Upper lobe of right lung (tissue), 1 donor: Measurements from ENCODE around the gene DUSP19. TPM values are rescaled to one million over a fixed set of nuclear protein-coding genes. Genes with fewer than 3 reads are reported as not detected.

Experiments
- ATAC-seq: fragments of 200-7000 bp; cut with Tn5 transposase; one replicate; pipeline ENCODE4 v1.9.1; 2020; ENCODE audit warnings: mild to moderate bottlenecking, moderate library complexity
- DNase-seq: peaks from one replicate; pipeline ENCODE4 v3.0.0-alpha.2; 2020
- H3K27ac ChIP-seq: fragments of 200-600 bp; one replicate; pipeline ENCODE4 v1.8.0; 2022
- H3K27me3 ChIP-seq: fragments of 200-600 bp; one replicate; pipeline ENCODE4 v1.8.0; 2022; ENCODE audit warnings: mild to moderate bottlenecking
- H3K36me3 ChIP-seq: fragments of 200-600 bp; one replicate; pipeline ENCODE4 v1.8.0; 2022
- H3K4me1 ChIP-seq: fragments of 200-600 bp; one replicate; pipeline ENCODE4 v1.8.0; 2022
- H3K4me3 ChIP-seq: fragments of 200-600 bp; one replicate; pipeline ENCODE4 v1.8.0; 2022; ENCODE audit warnings: mild to moderate bottlenecking
- H3K9me3 ChIP-seq: fragments of 200-600 bp; one replicate; pipeline ENCODE4 v1.8.0; 2022
- CTCF ChIP-seq: fragments of 200-600 bp; IDR thresholded peaks from one replicate; pipeline ENCODE4 v1.8.0; 2022; ENCODE audit warnings: antibody characterized with exemption
- intact Hi-C: fragments of 100-400 bp; cut with DNase I; formaldehyde crosslinking; loops from one replicate; pipeline ENCODE4 v1.11.0; 2022
- total RNA-seq: library from RNA; stranded (reverse); fragmentation: NEBNext Ultra II Directional; extraction: Animal tissue kit (Norgen Biotek cat#: 25700); gene quantifications from one replicate; pipeline ENCODE4 v1.2.1, GENCODE V29; 2021
- donor health status: DM: no; HTN: yes; CAD: no; lungs with severe emphysema.

DUSP19 gene
- total RNA-seq, 1 donor from 2014 or later: 3.0 TPM

GRCh38 chr2:183148955-183149354 is 70.4 kb downstream of the DUSP19 start:
- no peaks in the 10 kb centered on the region for H3K4me1 ChIP-seq
- H3K9me3 ChIP-seq: no peaks in the 10 kb centered on the region
- intact Hi-C loops: no loop called here
- no peak overlapping the region for H3K4me3 ChIP-seq
- DNase-seq (no peak), ATAC-seq (no peak)
- H3K27me3 ChIP-seq: no peaks in the 10 kb centered on the region
- H3K27ac ChIP-seq: no peak overlapping the region
- no peak for TF ChIP-seq CTCF
- peaks cover 6% of the 10 kb centered on the region for H3K36me3 ChIP-seq

GRCh38 chr2:183149489-183149888 is 70.9 kb downstream of the DUSP19 start:
- DNase-seq: no peak
- no peak for ATAC-seq
- Histone ChIP-seq H3K36me3 (peaks cover 6% of the 10 kb centered on the region), H3K4me3 (no peak overlapping the region), H3K27ac (no peak overlapping the region), H3K9me3 (no peaks in the 10 kb centered on the region), H3K4me1 (no peaks in the 10 kb centered on the region), H3K27me3 (no peaks in the 10 kb centered on the region)
- intact Hi-C loops: no loop called here
- TF ChIP-seq CTCF: no peak

Other genes starting within 250 kb of the DUSP19 start
- gene FRZB, start 212.1 kb upstream of the DUSP19 start, total RNA-seq: 14.0 TPM
- gene NCKAP1, start 40.3 kb upstream of the DUSP19 start, total RNA-seq: 117 TPM
- 18.2 TPM for gene NUP35, start 45.7 kb downstream of the DUSP19 start, total RNA-seq